Activated CD4-positive, alpha-beta memory T cell treated with anti-CD3 and anti-CD28 coated beads for 36 hours (primary cell): ENCODE data around the gene RAB36. TPM values are rescaled to one million over a fixed set of nuclear protein-coding genes. Genes with fewer than 3 reads are reported as not detected.
A peak's percentile ranks its signal among the peaks of the same experiment; 100 is the strongest.

Source experiments
- CTCF ChIA-PET: fragments of 350-600 bp; sonication (Branson Sonifier 250); formaldehyde crosslinking; loops from one replicate; lab custom pipeline; 2021; ENCODE audit warnings: antibody characterized with exemption, inconsistent platforms; lab: Charles Lee
- POLR2A ChIA-PET: fragments of 350-600 bp; sonication (Branson Sonifier 250); formaldehyde crosslinking; loops from one replicate; lab custom pipeline; 2021; ENCODE audit warnings: antibody characterized with exemption; lab: Charles Lee
- DNase-seq: peaks from one replicate; pipeline ENCODE4 v3.0.0-alpha.2; 2020
- H3K27ac Mint-ChIP-seq: one replicate; pipeline ENCODE4 v1.8.0; 2021; ENCODE audit warnings: mixed read lengths
- H3K27me3 Mint-ChIP-seq: one replicate; pipeline ENCODE4 v1.8.0; 2021; ENCODE audit warnings: mixed read lengths
- H3K36me3 Mint-ChIP-seq: one replicate; pipeline ENCODE4 v1.8.0; 2021; ENCODE audit warnings: mixed read lengths
- H3K4me1 Mint-ChIP-seq: one replicate; pipeline ENCODE4 v1.8.0; 2021; ENCODE audit warnings: low read depth, mixed read lengths
- H3K4me3 Mint-ChIP-seq: one replicate; pipeline ENCODE4 v1.8.0; 2021; ENCODE audit warnings: mild to moderate bottlenecking, mixed read lengths
- H3K9me3 Mint-ChIP-seq: one replicate; pipeline ENCODE4 v1.8.0; 2021; ENCODE audit warnings: mixed read lengths
- intact Hi-C: fragments of 100-400 bp; cut with micrococcal nuclease; formaldehyde crosslinking; loops from one replicate; pipeline ENCODE4 v1.15.1; 2023
- total RNA-seq, 2 experiments: library from RNA; stranded (reverse); gene quantifications; one replicate each; pipeline ENCODE4 v1.2.3, GENCODE V29; 2021

RAB36 gene
- total RNA-seq, 2 experiments from 2014 or later, result 0.31 to 0.46 TPM

DNA sequence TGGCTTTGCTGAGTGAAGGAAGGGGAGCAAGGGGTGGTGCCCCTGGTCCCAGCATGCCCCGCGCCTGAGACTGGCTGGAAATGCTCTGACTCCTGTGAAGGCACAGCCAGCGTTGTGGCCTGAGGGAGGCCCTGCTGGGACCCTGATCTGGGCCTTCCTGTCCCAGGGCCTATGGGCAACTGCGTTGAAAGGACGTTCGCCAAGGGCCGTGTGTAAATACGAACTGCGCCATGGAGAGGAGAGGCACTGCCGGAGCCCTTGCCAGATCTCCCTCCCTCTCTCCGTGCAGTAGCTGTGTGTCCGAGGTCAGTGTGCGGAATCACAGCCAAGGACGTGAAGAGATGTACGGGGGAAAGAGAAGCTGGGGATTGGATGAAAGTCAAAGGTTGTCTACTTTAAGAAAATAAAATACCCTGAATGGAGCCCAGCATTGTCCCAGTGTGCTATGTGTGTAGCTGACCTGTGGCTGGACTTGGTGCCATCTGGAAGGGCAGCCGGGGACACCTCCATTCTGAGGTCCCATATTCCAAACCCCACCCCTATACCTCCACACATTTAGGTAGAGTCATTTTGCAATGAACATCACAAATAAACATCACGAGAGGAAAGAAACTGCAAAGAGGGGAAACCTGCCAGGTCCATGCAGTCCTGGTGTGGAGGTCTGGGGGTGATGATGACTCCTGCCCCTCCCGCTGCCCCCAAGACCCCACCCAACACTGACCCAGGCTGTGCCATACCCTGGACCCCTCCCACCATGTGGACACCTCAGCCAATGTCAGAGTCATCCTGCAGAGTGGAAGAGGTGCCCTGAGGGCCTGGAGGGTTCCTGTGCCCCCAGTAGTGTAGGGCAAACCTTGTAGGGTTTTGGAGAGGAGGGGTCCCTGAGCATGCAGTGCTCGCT lies 20.4 kb upstream of the RAB36 start:
- ChIA-PET CTCF (interaction anchor here (0.6 to 7.3 kb wide), 3 partner anchors 55 to 167 kb away, joined by 3 to 105 read pairs (median 3); no protein-coding TSS in a partner anchor), POLR2A (no interaction called here)
- H3K4me1 Mint-ChIP-seq, result peaks cover 7% of the 10 kb centered on the region
- H3K27me3 Mint-ChIP-seq, result no peaks in the 10 kb centered on the region
- no peaks in the 10 kb centered on the region for H3K9me3 Mint-ChIP-seq
- H3K27ac Mint-ChIP-seq, result no peak overlapping the region
- DNase-seq, result no peak
- no peaks in the 10 kb centered on the region for H3K36me3 Mint-ChIP-seq
- intact Hi-C loops, result no loop called here
- H3K4me3 Mint-ChIP-seq, result no peak overlapping the region

DNA sequence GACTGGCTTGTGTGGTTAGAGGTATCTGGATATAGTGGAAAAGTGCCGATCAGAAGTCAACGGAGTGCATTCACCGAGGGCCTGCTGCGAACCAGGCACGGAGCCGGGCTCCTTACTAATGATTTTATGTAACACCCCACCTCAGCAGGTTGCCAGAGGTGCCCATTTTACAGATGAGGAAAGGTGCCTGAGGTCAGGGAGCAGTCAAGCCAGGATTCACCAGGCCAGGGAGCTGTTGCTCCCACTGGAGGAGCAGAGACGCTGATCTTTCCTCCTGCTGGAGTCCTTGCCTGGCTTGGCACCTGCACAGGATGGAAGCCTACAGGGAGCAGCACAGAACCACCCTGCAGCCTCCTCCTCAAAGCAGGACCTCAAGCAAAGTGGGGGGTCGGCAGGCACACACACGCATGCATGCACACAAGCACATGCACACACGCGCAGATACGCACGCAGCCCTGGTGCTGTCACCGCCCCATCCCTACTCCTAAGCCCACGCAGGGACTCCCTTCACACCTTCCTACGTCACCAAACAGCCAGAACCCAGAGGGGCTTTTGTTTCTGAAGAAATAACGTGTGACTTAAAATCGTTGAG lies 19.7 kb upstream of the RAB36 start:
- intact Hi-C loops, result no loop called here
- H3K27me3 Mint-ChIP-seq, result no peaks in the 10 kb centered on the region
- H3K27ac Mint-ChIP-seq, result no peak overlapping the region
- no peak for DNase-seq
- H3K36me3 Mint-ChIP-seq, result no peaks in the 10 kb centered on the region
- peaks cover under 1% of the 10 kb centered on the region for H3K4me1 Mint-ChIP-seq
- no peaks in the 10 kb centered on the region for H3K9me3 Mint-ChIP-seq
- H3K4me3 Mint-ChIP-seq, result no peak overlapping the region
- POLR2A ChIA-PET, result no interaction called here
- CTCF ChIA-PET, result interaction anchor here (1.2 to 7.3 kb wide), 3 partner anchors 156 to 168 kb away, joined by 3 to 217 read pairs (median 105); no protein-coding TSS in a partner anchor

DNA sequence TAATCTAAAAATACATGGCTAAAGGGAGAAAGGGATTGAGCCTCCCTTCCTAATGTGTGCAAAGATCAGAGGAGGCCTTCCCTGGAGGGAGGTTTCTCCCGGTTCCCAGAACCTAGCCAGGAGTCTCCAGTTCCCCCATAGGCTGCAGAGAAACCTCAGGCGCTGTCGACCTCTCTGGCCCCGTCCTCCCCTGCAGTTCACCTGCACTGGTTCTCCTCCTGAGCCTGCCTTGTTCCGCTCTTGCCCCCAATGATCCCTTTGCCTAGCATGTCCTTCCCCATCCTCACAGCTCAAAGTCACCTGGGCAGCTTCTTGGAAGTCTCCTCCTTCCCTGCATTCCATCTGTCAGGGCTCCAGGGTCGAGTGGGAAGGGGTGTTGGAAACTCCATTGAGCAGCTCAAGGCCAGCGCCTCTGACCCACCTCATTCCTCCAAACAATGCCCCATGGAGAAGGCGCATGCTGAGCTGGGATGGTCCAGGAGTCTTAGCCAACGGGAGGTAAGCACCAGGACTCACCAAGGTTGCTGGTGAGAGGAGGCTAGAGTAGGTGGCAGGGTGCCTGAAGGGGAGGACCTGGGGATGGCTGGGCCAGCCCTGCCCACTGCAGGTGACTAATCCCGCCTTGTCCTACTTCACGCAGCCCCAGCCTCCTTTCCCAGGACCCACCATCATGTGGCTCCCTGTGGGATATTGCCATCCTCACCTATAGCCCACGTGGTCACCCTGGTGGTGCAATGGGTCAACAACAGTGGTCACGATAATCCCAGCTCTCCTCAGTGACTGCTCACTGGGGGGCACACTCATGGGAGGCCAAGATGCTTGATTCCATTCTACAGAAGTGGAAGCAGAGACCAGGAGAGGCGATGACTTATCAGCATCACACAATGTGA lies 18.9 kb upstream of the RAB36 start:
- Mint-ChIP-seq H3K27ac (no peak overlapping the region), H3K36me3 (no peaks in the 10 kb centered on the region), H3K27me3 (no peaks in the 10 kb centered on the region), H3K4me1 (no peaks in the 10 kb centered on the region), H3K9me3 (no peaks in the 10 kb centered on the region), H3K4me3 (no peak overlapping the region)
- intact Hi-C loops, result no loop called here
- CTCF ChIA-PET, result interaction anchor here (1.2 to 4.9 kb wide), 3 partner anchors 13 to 168 kb away, joined by 3 to 217 read pairs (median 6); no protein-coding TSS in a partner anchor
- POLR2A ChIA-PET, result no interaction called here
- no peak for DNase-seq

DNA sequence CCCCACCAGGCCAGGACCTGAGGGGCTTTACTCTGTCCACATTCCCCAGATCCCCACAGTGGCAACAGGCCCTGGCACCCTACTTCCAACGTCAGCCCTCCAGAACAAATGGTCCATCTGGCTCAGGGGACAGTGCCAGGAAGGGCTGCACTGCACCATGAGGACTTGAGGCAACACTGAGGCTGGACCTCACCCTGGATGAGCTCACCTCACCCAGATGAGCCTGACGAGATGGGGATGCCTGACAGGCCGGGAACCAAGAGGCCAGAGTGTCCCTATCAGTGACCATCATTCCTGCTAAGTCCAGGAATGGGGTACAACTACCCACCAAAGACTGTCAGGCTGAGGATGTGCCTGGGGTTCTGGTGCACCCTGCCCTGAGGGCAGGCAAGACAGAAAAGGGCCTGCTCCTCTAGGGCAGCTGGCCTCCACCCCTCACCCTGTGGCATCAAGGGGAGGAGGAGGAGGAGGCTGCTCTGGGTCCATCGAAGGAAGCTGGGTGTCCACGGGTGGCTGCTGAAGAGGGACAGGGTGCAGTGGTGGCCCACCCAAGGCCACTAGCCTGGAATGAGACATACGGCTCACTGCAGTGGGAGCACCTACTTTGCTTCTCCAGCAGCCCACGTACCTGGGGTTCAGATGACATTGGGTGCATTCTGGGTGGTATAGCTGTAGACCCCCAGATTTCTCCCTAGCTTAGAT lies 18.1 kb upstream of the RAB36 start:
- ChIA-PET POLR2A (interaction anchor here (1.2 kb wide), 1 partner anchor 167 kb away, joined by 3 read pairs; no protein-coding TSS in a partner anchor), CTCF (interaction anchor here (1.2 to 4.9 kb wide), 10 partner anchors 8 to 318 kb away, joined by 3 to 217 read pairs (median 5); no protein-coding TSS in a partner anchor)
- no peak for DNase-seq
- no peaks in the 10 kb centered on the region for H3K36me3 Mint-ChIP-seq
- H3K4me1 Mint-ChIP-seq, result no peaks in the 10 kb centered on the region
- H3K4me3 Mint-ChIP-seq, result no peak overlapping the region
- no peaks in the 10 kb centered on the region for H3K9me3 Mint-ChIP-seq
- H3K27me3 Mint-ChIP-seq, result no peaks in the 10 kb centered on the region
- intact Hi-C loops, result no loop called here
- H3K27ac Mint-ChIP-seq, result no peak overlapping the region

DNA sequence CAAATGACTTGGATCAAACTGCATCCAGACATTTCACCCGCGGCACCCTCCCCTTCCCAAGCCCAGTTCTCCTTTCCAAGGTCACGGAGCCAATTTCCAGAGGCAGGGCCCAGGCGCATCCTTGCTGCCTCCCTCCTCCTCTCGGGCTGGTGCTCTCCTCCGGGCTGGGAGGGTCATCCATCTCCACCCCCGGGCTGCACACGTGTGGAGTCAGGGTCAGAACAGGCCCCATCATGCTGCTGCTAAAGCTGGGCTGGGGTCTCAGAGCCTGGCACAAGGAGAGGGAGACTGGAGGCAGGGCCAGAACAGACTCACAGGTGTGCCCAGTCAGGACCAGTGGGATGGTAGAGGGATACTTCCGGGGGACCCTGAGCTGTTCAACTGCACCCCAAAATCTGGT lies 17.5 kb upstream of the RAB36 start:
- POLR2A ChIA-PET, result interaction anchor here (1.2 kb wide), 1 partner anchor 167 kb away, joined by 3 read pairs; no protein-coding TSS in a partner anchor
- Mint-ChIP-seq H3K36me3 (no peaks in the 10 kb centered on the region), H3K27ac (no peak overlapping the region), H3K4me1 (no peaks in the 10 kb centered on the region), H3K4me3 (no peak overlapping the region), H3K27me3 (no peaks in the 10 kb centered on the region), H3K9me3 (no peaks in the 10 kb centered on the region)
- intact Hi-C loops, result loop anchor here (1.0 kb wide), 1 partner anchor 168 kb away; no protein-coding TSS in a partner anchor
- DNase-seq, result no peak
- CTCF ChIA-PET, result interaction anchor here (0.6 to 4.9 kb wide), 14 partner anchors 9 to 318 kb away, joined by 3 to 217 read pairs (median 4); partner anchors contain the start of gene RSPH14

DNA sequence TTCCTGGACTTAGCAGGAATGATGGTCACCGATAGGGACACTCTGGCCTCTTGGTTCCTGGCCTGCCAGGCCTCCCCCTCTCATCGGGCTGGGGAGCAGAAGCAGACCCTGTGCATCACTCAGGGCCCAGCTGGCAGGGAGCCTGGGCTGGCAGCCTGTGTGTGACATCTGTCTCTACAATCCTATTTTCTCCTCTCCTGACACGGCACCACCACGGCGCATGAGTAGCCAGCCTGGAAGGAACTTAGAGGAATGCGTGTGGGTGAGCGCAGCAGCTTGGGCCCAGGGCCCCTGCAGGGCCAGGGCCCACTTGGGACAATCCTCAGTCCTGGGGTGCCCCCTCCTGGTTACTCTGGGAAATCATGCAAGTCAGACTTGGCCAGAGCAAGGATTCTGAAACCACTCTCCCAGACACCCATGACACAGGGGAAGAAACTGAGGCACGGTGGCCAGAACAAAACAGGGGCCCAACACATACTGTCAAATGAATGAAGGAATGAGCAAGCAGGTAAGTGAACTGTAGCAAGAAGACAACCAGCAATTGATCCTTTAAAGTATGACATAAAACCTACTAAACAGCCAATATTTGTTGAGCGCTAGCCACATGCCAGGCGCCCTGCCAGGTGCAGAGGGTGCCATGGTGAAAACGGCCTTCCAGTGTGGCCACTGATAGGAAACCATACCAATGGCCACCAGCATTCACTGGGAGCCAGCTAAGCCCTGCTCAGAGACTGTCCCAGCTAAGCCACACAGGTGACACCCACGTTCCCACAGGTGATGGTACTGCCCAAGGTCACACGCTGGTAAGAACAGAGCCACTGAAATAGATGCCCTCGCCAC lies 16.8 kb upstream of the RAB36 start:
- no peak overlapping the region for H3K4me3 Mint-ChIP-seq
- intact Hi-C loops, result loop anchor here (1.0 kb wide), 1 partner anchor 169 kb away; no protein-coding TSS in a partner anchor
- H3K36me3 Mint-ChIP-seq, result no peaks in the 10 kb centered on the region
- no peaks in the 10 kb centered on the region for H3K9me3 Mint-ChIP-seq
- POLR2A ChIA-PET, result interaction anchor here (1.2 kb wide), 1 partner anchor 168 kb away, joined by 3 read pairs; no protein-coding TSS in a partner anchor
- peak; percentile 77 for DNase-seq
- H3K27ac Mint-ChIP-seq, result no peak overlapping the region
- H3K4me1 Mint-ChIP-seq, result no peaks in the 10 kb centered on the region
- CTCF ChIA-PET, result interaction anchor here (0.6 to 4.9 kb wide), 15 partner anchors 9 to 375 kb away, joined by 3 to 217 read pairs (median 5); partner anchors contain the start of gene RSPH14
- H3K27me3 Mint-ChIP-seq, result no peaks in the 10 kb centered on the region

DNA sequence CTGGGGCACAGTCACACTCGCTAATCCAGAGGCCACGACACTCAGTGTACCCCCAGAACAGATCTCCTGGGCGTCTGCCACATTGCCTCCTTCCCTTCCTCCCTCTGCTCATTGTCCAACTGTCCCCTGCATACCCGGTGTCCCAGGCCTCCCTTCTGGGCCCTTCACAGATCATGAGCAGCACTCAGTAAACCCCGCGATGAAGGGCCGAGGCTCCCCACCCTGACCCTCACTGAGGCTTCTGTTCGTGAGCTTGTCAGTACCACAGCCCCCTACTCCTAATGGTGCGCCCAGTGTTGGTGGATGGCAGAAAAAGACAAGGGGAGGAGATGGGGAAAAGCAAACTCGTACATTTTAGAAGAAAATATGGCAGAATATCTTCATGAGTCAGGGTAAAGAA lies 16.1 kb upstream of the RAB36 start:
- no peaks in the 10 kb centered on the region for H3K27me3 Mint-ChIP-seq
- intact Hi-C loops, result no loop called here
- POLR2A ChIA-PET, result no interaction called here
- no peaks in the 10 kb centered on the region for H3K36me3 Mint-ChIP-seq
- CTCF ChIA-PET, result interaction anchor here (0.6 to 4.9 kb wide), 7 partner anchors 9 to 376 kb away, joined by 3 to 217 read pairs (median 6); partner anchors contain the start of gene RSPH14
- H3K4me1 Mint-ChIP-seq, result no peaks in the 10 kb centered on the region
- DNase-seq, result no peak
- no peak overlapping the region for H3K27ac Mint-ChIP-seq
- no peak overlapping the region for H3K4me3 Mint-ChIP-seq
- no peaks in the 10 kb centered on the region for H3K9me3 Mint-ChIP-seq

DNA sequence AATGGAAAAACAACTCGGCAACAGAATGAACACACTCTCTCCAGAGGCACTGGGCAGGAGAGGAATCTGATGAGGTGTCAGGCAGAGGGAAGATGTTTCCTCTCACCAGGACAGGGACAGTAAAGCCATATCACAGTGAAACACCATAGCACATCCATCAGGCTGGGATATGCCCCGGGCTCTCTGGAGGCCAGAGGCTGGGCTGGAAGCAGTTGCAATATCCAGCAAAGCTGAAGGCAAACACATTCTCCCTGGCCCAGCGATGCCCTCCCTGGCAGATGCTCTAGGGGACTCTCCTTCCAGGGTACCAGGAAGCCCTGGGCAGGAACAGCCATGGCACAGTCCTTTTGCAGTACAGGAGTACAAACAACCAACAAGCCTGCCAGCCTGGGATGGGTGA lies 14.6 kb upstream of the RAB36 start:
- intact Hi-C loops, result no loop called here
- Mint-ChIP-seq H3K4me3 (no peak overlapping the region), H3K27me3 (no peaks in the 10 kb centered on the region), H3K9me3 (no peaks in the 10 kb centered on the region), H3K4me1 (no peaks in the 10 kb centered on the region), H3K36me3 (no peaks in the 10 kb centered on the region), H3K27ac (no peak overlapping the region)
- DNase-seq, result no peak
- CTCF ChIA-PET, result interaction anchor here (4.9 to 5.9 kb wide), 2 partner anchors 172 to 174 kb away, joined by 53 to 217 read pairs; no protein-coding TSS in a partner anchor
- POLR2A ChIA-PET, result interaction anchor here (0.9 kb wide), 1 partner anchor 11 kb away, joined by 3 read pairs; no protein-coding TSS in a partner anchor

DNA sequence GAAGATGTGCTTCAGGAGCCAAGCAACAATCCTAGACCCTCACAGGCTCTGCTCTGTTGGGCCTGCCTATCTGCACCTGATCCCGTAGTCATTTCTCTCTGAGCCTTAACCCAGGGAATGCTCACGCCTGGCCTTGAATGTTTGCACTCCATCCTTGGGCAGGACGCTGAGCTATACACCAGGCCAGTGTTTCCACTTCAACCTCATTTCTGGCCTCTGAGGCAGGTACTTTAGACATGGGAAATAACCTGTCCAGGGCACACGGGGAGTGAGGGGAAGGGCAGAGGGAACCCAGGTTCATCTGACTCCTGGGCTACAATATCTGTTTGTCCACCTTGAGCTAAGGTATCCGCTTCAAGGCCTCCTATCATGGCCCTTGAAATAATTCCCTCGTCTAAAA lies 13.3 kb upstream of the RAB36 start:
- Mint-ChIP-seq H3K4me3 (no peak overlapping the region), H3K9me3 (no peaks in the 10 kb centered on the region), H3K36me3 (no peaks in the 10 kb centered on the region), H3K27ac (no peak overlapping the region), H3K4me1 (peaks cover 3% of the 10 kb centered on the region), H3K27me3 (no peaks in the 10 kb centered on the region)
- intact Hi-C loops, result no loop called here
- CTCF ChIA-PET, result interaction anchor here (0.9 to 5.9 kb wide), 5 partner anchors 158 to 254 kb away, joined by 4 to 53 read pairs (median 5); no protein-coding TSS in a partner anchor
- DNase-seq, result no peak
- POLR2A ChIA-PET, result no interaction called here
